ENCODE results near the gene TOR1B.

Gene TOR1B

DNA sequence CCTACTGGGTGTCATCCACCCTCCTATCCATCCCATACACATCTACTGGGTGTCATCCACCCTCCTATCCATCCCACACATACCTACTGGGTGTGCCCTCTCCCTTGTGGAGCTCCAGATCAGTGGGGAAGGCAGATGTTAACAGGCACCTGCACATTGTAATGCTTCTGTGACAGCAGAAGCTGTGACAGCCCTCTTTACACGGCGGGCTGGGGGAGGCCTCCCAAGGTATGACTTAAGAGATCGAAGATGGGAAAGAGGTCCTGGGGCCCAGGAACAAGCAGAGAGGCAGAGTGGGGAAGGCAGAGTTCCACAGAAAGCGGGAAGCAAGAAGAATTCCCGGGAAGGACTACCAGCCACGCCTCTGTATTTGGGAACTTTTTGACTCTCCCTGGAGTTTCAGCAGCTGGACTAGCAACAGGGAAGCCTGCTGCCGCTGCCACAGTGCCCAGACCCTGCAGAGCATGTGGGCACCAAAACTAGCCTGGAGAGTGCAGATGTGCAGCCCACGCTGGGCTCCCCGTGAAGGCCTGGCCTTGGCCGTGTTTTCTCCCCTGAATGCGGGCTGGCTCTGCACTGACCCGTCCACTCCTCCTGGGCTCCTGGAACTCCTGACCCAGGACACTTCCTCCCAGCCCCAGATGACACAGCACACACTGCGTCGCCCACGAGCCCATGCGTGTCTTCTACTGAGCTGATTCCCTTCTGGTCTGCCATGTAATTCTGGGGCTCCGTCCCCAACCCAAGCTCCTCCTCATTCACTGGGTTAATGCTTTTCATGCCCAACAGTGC lies 11.6 kb downstream of the TOR1B start:
- DNase-seq: no peak

DNA sequence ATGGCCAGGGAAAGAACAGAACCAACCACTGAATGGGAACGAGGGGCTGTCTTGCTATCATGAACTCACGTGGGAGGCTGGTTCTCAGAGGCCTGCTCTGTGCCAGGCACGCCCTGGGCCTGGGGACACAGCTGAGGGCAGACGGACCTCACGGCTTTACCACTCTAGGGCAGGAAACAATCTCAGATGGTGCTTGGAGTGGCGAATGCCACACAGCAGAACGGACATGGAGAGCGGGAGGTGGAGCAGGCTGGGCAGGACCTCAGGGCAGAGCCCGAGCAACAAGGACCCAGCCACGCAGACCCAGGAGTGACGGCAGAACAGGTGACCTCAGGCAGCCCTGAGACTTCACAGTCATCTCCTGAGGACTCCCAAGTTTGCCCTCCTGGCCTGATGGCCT lies 12.3 kb downstream of the TOR1B start:
- DNase-seq: no peak

DNA sequence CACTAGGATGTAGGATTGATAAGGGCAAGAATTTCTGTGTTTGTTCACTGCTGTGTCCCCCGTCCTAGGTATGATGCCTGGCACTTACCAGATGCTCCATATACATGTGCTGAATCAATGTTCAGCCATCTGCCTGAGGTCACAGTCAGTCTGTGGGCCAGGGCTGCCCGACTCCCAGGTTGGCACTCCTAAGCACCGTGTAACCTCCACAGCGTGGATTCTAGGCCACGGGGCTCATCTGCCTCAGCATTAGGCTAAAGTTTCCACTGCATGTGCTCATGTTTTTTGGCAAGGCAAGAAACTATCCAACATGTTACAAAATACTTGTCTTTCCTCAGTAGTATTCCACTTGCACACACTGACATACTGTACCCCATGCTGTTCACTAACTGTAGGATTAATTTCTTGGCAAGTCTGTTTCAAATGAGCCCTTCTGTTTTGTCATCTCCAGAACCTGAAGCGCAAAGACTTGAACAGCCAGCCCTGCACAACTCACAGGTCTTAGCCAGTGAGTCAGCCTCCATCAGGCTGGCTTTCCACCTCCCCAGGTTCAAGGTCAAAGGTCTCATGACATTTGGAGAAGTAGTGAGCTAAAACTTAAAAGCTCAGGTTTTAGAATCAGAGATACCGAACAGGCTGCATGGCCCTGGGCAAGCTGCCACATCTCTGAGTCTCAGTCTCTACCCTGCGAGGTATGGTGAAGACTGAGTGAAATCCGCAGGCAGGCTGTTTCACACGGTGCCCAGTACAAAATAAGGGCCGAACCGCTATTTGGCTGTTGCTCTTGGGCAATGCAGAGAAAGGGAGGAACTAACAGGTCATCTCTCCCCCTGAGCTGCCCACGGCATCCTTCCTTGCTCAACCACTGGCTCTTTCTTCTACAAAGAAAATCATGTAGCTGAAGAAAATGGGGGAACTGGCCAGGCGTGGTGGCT lies 13.8 kb downstream of the TOR1B start:
- DNase-seq: peak in 1 of 14 donors; percentile 21

DNA sequence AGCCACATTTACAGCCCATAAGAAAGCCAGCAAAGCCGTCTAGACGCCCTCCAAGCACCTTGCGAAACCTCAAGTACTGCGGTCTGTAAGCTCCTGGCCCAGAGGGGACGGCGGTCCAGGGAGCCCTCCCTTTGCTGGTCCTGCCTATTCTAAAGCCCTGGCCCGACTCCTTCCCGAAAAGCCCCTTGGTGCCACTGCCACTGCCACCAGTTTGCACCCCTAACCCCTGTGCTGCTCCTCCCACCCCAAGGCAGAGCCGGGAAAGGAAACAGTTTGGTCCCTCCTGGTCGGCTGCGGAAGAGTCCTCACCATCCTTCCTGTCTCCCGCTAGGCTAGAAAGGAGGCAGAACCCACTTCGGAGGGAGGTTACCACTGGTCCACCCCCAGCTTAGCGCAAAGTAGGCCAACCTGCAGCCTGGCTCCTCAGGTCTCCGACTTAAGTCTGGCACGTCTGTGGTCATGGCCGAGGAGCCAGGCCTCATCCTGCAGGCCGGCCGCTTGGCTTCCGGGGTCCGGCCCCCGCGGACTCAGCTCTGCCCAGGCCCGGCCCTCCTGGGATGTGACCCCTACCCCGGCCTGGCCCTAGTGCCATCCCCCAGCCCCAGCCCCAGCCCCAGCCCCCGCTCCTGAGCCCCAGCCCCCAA lies 20.0 kb downstream of the TOR1B start:
- DNase-seq: peak in 3 of 14 donors; percentile 10 to 32 (median 12)

DNA sequence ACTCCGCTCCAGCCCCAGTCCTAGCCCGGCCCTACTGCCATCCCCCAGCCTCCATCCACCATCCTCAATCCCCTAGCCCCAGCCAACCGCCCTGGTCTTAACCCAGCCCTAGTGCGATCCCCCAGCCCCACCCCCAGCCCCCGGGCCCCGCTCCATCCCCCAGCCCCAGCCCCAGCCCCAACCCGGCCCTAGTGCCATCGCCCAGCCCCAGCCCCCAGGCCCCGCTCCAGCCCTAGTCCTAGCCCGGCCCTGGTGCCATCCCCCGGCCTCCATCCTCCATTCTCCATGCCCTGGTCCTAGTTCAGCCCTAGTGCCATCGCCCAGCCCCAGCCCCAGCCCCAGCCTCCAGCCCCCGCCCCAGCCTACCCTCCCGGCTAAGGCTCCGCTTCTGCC lies 20.6 kb downstream of the TOR1B start:
- peak in 1 of 14 donors; percentile 14 for DNase-seq

DNA sequence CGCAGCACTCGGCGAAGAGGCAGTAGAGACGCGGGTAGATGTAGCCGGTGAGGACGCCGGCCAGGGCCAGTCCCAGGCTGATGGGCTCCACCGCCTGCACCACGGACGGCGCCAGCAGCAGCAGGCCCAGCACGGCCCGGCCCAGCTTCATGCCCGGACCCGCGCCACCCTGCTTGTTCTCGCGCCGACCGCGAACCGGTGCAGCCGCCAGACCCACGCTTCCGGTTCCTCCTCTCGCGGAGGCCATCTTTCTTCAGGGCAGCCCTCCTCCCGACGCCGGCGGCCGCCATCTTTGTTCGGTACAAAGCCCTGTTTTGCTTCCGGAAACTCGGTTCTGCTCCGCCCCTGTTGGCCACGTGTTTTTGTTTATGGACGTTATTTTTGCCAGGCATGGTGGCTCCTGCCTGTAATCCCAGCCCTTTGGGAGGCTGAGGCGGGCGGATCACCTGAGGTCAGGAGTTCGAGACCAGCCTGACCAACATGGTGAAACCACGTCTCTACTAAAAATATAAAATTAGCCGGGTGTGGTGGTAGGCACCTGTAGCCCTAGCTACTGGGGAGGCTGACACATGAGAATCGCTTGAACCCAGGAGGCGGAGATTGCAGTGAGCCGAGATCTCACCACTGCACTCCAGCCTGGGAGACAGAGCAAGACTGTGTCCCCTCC lies 21.1 kb downstream of the TOR1B start, which contains the start of gene TOR1A:
TSS of gene TOR1A (minus strand) at position 202 of the 667 bp plus-strand sequence. CDS start at position 151, 51 bp downstream.
- peak; percentile 30 to 94 (median 88) for DNase-seq

DNA sequence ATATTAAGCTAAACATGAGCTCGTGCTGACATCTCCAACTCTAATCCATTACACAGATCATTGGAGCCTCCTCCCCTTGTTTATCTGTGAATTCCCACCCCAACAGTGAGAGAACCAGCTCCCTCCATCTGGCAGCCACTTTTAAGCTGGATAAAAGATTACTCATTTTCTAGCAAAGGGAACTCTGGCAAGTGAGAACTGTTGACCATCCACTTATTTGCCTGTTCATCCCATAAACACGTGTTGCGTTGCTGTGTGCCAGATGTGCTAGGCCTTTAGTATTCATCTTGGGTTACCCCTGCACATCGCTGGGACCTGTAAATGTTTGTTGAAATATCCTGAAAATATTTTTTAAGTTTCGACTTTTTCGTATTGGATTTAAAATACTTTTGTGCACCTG lies 23.4 kb downstream of the TOR1B start:
- no peak for DNase-seq

DNA sequence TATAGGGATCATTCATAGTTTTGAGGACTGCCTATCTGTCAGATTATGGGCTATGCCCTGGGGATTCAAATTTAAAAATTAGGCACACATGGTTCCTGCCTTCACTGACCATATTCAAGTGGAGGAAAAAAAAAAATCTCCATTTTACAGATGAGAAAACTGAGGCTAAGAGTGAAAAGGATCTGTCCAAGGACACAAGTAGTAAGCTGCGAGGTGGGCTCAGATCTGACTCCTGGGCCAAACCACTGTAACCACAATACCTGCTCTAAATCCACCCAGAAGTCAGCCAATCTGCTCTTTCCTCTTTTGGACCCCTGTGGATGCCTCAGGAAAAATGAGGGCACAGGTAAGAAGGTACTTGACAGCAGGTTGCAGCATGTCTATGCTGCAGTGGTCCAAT lies 23.8 kb downstream of the TOR1B start:
- DNase-seq: no peak

DNA sequence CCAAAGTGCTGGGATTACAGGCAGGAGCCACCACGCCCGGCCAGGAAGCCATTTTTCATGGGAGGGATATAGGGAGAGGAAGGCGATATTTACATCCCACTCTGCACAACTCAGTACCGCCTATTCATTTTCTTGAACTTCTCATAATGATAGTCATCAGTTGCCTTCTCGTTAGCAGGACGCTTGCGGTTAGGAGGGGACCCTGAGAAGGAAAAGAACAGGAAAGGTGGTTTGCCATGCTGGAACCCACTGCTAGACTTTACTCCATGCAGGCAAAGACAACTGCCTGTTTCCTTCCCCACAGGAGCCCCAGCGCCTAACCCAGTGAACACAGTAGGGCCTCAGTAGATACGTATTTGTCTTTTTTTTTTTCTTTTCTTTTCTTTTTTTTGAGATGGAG lies 25.1 kb downstream of the TOR1B start:
- no peak for DNase-seq

DNA sequence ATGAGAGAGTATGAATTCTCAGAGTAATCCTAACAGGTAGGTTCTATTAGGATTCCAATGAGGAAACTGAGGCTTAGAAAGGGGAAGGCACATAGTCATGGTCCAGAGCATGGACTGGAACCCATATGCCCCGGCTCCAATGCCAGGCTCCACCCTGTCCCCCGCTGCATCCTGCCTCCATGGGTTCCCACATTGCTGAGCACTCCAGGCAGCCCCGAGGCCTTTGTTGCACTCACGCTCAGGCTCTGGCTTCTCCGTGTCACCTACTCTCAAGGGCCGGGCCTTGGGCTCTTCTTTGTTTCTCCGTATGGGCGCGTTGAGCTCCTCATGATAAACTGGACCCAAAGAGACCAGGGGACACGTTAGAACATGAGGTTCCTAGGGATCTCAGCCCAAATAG lies 26.0 kb downstream of the TOR1B start:
- no peak for DNase-seq

DNA sequence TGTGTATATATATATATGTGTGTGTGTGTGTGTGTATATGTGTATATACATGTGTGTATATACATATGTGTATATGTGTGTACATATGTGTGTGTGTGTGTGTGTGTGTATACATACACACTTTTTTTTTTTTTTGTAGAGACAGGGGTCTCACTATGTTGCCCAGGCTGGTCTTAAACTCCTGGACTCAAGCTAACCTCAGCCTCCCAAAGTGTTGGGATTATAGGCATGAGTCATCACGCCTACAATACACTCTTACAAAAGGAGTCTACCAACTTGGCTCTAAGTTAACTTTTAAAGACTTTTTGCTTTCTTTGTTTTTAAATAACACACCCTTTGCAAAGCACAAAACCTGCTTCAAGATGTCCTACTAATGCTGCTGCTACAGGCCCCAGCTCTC lies 30.0 kb downstream of the TOR1B start:
- DNase-seq: no peak

DNA sequence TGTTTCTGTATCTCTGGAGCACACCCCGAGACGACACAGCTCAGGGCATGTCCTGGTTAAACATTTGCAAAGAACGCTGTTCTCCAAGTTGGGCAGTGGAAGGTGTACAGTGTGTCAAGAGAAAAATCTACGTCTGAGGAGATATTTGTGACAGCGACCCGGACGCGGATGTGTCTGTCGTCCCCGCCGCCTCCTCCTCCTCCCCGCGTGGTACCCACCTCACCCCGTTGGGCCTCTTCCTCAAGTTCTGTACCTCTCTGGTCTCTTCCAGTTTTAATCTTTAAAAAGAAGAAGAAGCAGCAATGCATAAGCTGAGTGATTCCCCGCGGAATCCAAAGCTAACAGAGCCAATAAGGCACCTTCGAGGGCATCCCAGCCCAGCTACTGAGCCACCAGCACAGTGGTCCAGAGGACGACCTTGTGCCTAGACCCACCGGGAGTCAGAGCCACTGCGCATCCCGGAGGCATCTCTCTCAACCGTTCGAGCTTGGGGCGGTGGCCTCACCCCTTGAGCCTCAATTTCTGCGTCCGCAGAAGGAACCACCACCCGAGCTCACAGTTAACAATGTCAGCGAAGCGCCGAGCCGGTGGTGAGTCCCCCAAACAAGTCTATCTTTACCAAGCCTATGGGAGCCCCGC lies 31.6 kb downstream of the TOR1B start:
- DNase-seq: no peak

DNA sequence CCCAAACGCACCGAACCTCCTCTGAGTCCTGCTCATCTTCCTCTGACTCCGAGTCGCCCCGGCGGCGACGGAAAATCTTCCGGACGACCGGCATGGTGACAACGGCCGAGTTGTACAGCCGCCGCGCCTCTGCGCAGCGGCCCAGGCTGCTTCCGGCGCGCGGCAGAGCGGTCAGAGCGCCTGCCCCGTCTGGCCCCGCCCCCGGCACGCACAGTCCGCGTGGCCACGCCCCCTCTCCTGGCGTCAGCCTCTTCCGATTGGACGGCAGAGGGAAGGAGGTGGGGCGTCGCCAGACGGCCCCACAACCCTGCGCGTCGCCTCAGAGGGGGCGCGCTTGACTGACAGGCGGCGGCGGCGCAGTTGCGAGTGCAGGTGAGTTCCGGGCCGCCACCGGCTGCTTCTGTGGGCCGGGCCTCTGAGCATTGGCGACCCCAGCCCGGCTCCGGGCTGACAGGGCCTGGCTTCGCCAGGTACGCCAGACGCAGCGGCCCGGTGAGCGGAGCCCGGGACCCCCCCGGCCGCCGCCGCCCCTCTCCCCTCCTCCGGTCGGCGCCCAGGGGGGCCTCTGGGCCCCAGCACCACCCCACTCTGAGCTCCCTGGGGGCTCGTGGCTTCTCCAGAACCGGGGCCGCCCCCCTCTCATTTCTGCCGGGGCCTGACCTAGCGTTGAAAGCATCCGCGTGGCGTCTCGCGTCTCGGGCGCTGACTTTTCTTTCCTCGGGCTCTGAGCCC lies 32.3 kb downstream of the TOR1B start, which contains the start of the genes C9orf78 and USP20:
TSS of gene C9orf78 (minus strand) at position 148 of the 732 bp plus-strand sequence. CDS start at position 94, 54 bp downstream.
TSS of gene USP20 (plus strand) at position 331 of the 732 bp plus-strand sequence. CDS start 17,098 bp downstream, outside the sequence.
- peak; percentile 52 to 96 (median 87) for DNase-seq

DNA sequence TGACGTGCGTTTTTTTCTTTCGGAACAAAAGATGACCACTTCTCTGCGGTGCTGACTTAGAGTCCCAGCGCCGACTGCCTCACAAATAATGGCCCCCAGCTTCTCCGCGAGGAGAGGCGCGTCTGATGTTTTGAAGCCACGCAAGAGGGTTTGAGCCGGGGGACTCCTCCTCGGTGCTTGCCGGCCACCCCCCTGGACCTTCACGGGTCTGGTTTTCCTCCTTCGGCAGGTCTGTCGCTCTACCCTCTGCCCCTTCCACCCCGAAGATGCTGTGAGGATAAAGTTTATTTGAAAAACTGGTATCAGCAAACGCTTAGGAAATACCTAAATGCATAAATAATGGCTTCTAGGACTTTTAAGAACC lies 32.9 kb downstream of the TOR1B start:
- DNase-seq: peak in 1 of 14 donors; percentile 21

DNA sequence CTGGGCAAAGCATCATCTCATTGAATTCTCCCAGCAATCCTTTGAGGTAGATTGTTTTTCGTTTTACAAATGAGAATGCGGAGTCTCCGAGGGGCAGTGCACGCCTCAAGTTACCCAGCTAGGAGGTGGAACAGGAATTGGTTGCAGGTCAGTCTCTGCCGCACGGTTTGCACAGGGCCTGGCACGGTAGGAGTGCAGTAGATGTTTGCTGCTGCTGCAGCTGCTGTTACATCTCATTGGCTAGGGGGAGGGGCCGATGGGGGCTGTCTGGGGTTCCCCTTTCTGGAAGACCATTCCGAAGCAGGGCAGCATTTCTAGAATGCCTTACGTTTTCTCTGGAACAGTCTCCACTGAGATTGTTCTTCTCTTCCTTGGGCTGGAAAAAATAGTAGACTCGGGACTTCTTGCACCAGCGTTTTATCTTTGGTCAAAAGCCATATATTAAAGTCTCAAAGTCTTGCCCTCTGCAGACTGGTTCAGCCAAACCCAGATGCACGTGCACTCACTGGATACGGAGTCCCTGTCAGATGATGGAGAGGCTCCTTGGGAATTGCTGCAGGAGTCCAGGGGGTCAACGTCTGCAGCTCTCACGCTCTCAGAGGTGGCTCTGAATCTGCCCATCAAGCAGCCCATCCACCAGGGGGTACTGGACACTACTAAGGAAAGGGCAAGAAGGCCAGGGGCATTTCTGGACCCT lies 33.5 kb downstream of the TOR1B start:
- DNase-seq: peak in 3 of 14 donors; percentile 1 to 15 (median 9)

DNA sequence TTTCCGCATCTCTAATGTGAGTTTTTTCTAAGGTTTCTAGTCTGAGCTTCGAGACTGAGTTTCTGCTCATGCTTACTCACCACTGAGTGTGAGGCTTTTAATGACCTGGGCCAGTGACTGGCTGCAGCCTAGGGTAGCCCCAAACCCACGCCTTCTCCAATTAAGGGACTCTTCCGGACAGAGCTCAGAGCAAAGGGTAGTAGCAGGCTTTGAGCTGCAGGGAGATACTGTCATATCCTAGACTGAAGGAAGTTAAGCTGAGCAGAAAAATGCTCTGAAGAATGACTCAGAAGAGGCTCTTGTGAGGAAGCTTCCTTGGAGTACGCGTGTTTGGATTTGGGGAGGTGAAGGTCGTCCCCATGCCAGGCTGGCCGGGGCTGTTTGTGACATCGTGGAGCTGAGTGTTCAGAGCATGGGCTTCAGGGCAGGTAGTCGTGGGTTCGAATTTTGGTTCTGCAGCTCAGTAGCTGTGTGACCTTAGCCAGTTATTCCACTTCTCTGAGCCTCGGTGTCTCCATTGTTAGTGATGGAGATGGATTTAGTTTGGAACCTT lies 35.8 kb downstream of the TOR1B start:
- no peak for DNase-seq

DNA sequence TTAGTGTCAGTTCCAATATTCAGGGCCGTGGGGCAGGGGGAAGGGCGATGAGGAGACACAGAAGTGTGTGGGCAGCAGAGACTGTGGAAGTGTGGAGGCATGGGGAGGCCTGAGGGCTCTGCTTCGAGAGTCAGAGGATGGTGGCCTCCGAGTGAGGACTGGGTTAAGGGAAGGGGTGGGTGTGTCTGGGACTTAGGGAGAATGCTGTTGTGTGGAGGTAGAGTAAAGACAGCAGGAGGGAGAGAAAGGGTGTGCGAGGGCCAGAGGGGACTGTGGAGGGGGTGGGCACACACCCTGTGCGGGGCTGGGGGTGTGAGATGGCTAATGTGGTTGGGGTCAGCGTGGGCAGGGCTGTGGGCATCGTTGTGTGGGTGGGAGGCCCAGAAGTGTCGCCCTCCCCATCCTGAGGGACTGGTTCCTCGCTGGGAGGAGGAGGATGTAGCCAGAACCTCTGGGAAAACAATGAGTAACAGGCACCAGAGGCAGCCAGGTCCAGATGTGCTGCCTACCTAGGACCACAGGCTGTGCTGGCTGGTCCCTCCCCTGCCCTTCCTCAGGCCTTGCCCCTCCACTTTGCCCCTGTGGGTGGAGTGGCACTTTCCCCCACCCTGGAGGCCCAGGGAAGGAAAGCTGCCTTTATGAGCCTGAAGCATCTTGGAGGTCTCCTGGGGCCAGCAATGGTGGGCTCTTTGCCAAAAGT lies 36.5 kb downstream of the TOR1B start:
- DNase-seq: no peak

DNA sequence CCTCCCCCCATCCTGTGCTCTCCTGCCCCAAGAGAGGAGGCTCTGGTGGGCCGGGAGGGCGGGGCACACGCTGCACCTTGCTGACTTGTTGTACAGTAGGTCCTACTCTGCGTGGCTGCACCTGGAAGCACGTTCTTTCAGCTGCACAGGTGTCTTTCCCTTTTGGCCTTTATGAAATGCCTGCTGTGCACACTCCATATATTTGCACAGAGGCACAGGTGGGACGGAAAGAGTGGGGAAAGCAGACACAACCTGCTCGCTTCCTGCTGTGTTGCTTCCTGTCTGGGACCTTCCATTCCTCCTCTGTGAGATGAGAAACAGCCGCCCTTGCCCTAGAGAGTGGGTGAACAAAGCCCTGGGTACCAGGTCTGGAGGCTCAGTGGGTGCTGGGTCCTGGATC lies 37.0 kb downstream of the TOR1B start:
- no peak for DNase-seq

DNA sequence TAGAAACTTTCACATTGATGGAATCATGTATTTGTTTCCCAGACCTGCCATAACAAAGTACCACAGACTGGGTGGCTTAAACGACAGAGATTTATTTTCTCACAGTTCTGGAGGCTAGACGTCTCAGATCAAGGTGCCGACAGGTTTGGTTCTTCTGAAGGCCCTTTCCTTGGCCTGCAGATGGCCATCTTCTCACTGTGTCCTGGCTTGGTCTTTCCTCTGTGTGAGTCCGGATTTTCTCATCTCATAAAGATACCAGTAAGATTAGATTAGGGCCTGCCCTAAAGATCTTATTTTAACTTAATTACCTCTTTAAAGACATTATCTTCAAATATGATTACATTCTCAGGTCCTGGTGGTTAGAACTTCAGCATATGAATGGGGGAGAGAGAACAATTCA lies 38.1 kb downstream of the TOR1B start:
- DNase-seq: no peak
